HL-60 (cell line): Measurements from ENCODE around the gene HRAS.

Source experiments
- GABPA ChIP-seq: IDR thresholded peaks from 2 replicates; pipeline ENCODE4 v1.6.1; 2012; ENCODE audit warnings: low read depth
- POLR2AphosphoS5 ChIP-seq: IDR thresholded peaks from 2 replicates; pipeline ENCODE4 v1.6.1; 2012; ENCODE audit warnings: low read depth
- TF ChIP-seq, protein P1 (sequence below): IDR thresholded peaks from 2 replicates; pipeline ENCODE4 v1.6.1; 2012; ENCODE audit warnings: low read depth; ENCODE audit not compliant: insufficient replicate concordance
- TF ChIP-seq, protein P2 (sequence below): IDR thresholded peaks from one replicate; pipeline ENCODE4 v1.5.1; 2011; ENCODE audit warnings: low read length, control low read depth, inconsistent platforms; ENCODE audit not compliant: insufficient read depth

DNA sequence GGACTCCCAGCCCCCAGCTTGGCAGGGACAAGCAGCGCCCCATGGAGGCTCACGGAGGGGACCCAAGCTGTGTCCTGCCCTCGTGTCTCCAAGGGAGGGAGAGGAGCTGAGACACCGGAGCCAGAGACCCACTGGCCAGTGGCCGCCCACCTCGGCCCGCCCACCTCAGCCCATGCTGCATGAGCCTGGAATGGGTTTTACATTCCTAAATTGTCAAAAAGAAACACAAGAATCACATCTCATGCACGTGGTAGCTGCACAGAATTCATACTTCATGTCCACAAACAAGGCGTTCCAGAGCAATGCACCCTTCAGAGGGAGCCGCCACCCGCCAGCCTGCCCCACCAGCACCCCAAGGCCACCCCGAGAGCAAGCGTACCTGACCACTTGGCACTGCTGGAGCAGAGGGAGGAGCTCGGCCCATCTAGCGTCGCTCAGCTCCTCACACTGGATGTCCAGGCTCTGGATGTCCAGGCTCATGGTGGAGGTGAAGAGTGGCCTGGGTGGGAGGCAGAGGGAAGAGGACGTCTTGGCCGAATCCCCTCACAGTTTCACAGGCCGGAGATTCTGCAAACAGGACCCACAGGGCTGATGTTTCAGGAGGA, 33.6 kb downstream of the HRAS start:
- TF ChIP-seq, protein P1, sequence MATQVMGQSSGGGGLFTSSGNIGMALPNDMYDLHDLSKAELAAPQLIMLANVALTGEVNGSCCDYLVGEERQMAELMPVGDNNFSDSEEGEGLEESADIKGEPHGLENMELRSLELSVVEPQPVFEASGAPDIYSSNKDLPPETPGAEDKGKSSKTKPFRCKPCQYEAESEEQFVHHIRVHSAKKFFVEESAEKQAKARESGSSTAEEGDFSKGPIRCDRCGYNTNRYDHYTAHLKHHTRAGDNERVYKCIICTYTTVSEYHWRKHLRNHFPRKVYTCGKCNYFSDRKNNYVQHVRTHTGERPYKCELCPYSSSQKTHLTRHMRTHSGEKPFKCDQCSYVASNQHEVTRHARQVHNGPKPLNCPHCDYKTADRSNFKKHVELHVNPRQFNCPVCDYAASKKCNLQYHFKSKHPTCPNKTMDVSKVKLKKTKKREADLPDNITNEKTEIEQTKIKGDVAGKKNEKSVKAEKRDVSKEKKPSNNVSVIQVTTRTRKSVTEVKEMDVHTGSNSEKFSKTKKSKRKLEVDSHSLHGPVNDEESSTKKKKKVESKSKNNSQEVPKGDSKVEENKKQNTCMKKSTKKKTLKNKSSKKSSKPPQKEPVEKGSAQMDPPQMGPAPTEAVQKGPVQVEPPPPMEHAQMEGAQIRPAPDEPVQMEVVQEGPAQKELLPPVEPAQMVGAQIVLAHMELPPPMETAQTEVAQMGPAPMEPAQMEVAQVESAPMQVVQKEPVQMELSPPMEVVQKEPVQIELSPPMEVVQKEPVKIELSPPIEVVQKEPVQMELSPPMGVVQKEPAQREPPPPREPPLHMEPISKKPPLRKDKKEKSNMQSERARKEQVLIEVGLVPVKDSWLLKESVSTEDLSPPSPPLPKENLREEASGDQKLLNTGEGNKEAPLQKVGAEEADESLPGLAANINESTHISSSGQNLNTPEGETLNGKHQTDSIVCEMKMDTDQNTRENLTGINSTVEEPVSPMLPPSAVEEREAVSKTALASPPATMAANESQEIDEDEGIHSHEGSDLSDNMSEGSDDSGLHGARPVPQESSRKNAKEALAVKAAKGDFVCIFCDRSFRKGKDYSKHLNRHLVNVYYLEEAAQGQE: no peak
- TF ChIP-seq, protein P2, sequence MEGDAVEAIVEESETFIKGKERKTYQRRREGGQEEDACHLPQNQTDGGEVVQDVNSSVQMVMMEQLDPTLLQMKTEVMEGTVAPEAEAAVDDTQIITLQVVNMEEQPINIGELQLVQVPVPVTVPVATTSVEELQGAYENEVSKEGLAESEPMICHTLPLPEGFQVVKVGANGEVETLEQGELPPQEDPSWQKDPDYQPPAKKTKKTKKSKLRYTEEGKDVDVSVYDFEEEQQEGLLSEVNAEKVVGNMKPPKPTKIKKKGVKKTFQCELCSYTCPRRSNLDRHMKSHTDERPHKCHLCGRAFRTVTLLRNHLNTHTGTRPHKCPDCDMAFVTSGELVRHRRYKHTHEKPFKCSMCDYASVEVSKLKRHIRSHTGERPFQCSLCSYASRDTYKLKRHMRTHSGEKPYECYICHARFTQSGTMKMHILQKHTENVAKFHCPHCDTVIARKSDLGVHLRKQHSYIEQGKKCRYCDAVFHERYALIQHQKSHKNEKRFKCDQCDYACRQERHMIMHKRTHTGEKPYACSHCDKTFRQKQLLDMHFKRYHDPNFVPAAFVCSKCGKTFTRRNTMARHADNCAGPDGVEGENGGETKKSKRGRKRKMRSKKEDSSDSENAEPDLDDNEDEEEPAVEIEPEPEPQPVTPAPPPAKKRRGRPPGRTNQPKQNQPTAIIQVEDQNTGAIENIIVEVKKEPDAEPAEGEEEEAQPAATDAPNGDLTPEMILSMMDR: no peak
- TF ChIP-seq GABPA (no peak), POLR2AphosphoS5 (0 out of 2 replicates have a peak, but pooled peaks have one; percentile 19)
